GM12878 (cell line): ENCODE results near the gene GPSM1. TPM values are rescaled to one million over a fixed set of nuclear protein-coding genes. Genes with fewer than 3 reads are reported as not detected.

ENCODE experiments used
- ATAC-seq: fragments of 200-7000 bp; cut with Tn5 transposase; 3 replicates; pipeline ENCODE4 v1.9.1; 2020; ENCODE audit warnings: mild to moderate bottlenecking, moderate library complexity
- BruUV-seq: library from RNA; stranded (reverse); fragments of 400-500 nt; replicated peaks from 2 replicates; lab custom pipeline; 2021; lab: Mats Ljungman, UMichigan
- CTCF ChIA-PET: fragments of 300-600 bp; sonication (Branson Sonifier 250); formaldehyde crosslinking; extraction: SDS; loops from one replicate; lab custom pipeline; 2021; ENCODE audit warnings: inconsistent platforms; lab: Yijun Ruan, JAX
- POLR2A ChIA-PET: fragments of 350-600 bp; formaldehyde crosslinking; extraction: SDS; loops from one replicate; lab custom pipeline; 2021; ENCODE audit warnings: inconsistent platforms; lab: Charles Lee
- RAD21 ChIA-PET: fragments of 300-600 bp; sonication (Branson Sonifier 250); formaldehyde crosslinking; loops from one replicate; lab custom pipeline; 2023; ENCODE audit warnings: antibody characterized with exemption; ENCODE audit not compliant: unreplicated experiment; lab: Charles Lee
- SMC1A ChIA-PET: fragments of 300-600 bp; sonication (Branson Sonifier 250); formaldehyde crosslinking; loops from one replicate; lab custom pipeline; 2023; ENCODE audit not compliant: unreplicated experiment, uncharacterized antibody; lab: Charles Lee
- DNase-seq: peaks from one replicate; pipeline ENCODE4 v3.0.0-alpha.2; 2011; ENCODE audit warnings: low read depth, low spot score
- FAIRE-seq: peaks from 3 replicates; lab custom pipeline; 2011; peaks lifted over from hg19 to GRCh38; lab: Jason Lieb, UNC
- H2AFZ ChIP-seq: 2 replicates; pipeline ENCODE4 v1.6.0; 2011; ENCODE audit warnings: low read depth, low read length, control low read depth; ENCODE audit not compliant: control insufficient read depth
- H3K27ac ChIP-seq: 2 replicates; pipeline ENCODE4 v1.5.1; 2011; ENCODE audit warnings: control low read depth; ENCODE audit not compliant: control insufficient read depth, insufficient read depth
- H3K27me3 ChIP-seq, 2 experiments: replicated peaks in 1 of 2; 2 replicates each; pipeline versions ENCODE4 v1.6.0 to v1.6.1; 2011; ENCODE audit warnings: low read length in 1 of 2; ENCODE audit not compliant: control insufficient read depth in 2 of 2, insufficient read depth in 2 of 2
- H3K36me3 ChIP-seq, 2 experiments: 2 replicates each; pipeline ENCODE4 v1.5.1; 2011; ENCODE audit warnings: low read length in 1 of 2; ENCODE audit not compliant: control insufficient read depth in 2 of 2, insufficient read depth in 2 of 2
- H3K4me1 ChIP-seq: 2 replicates; pipeline ENCODE4 v1.6.1; 2011; ENCODE audit warnings: mild to moderate bottlenecking, low read length, moderate library complexity, mixed read lengths; ENCODE audit not compliant: control insufficient read depth, insufficient read depth
- H3K4me2 ChIP-seq: 2 replicates; pipeline ENCODE4 v1.6.0; 2011; ENCODE audit warnings: control low read depth; ENCODE audit not compliant: control insufficient read depth, insufficient read depth
- H3K4me3 ChIP-seq: fragments of 200-600 bp; sonication (generic); 2 replicates; pipeline ENCODE4 v1.5.1; 2016
- H3K79me2 ChIP-seq: 2 replicates; pipeline ENCODE4 v1.6.0; 2011; ENCODE audit warnings: low read length; ENCODE audit not compliant: control insufficient read depth, insufficient read depth
- H3K9ac ChIP-seq: 2 replicates; pipeline ENCODE4 v1.8.0; 2011; ENCODE audit warnings: low read length, control low read depth, mixed read lengths; ENCODE audit not compliant: control insufficient read depth, insufficient read depth
- H3K9me3 ChIP-seq: replicated peaks from 3 replicates; pipeline ENCODE4 v1.5.1; 2011; ENCODE audit warnings: mild to moderate bottlenecking, low read length; ENCODE audit not compliant: control insufficient read depth, insufficient read depth
- H4K20me1 ChIP-seq: 2 replicates; pipeline ENCODE4 v1.6.0; 2011; ENCODE audit not compliant: control insufficient read depth, insufficient read depth
- BRCA1 ChIP-seq: IDR thresholded peaks from 2 replicates; pipeline ENCODE4 v1.6.1; 2011; ENCODE audit warnings: low read depth, low read length, improper control_type of control experiment
- CBX3 ChIP-seq: fragments of 200-600 bp; sonication (generic); IDR thresholded peaks from 2 replicates; pipeline ENCODE4 v1.6.1; 2016; ENCODE audit warnings: low read depth, borderline replicate concordance
- FOXM1 ChIP-seq: IDR thresholded peaks from 2 replicates; pipeline ENCODE4 v1.6.1; 2012; ENCODE audit warnings: low read depth, mild to moderate bottlenecking, inconsistent platforms, low read length, moderate library complexity
- HCFC1 ChIP-seq: fragments of 150-350 bp; IDR thresholded peaks from 2 replicates; pipeline ENCODE4 v1.6.1; 2014; ENCODE audit warnings: low read length
- HDAC6 ChIP-seq: fragments of 200-600 bp; sonication (generic); IDR thresholded peaks from one replicate; pipeline ENCODE4 v1.8.0; 2017; ENCODE audit warnings: antibody characterized with exemption; ENCODE audit not compliant: unreplicated experiment
- LARP7 ChIP-seq: fragments of 450-650 bp; IDR thresholded peaks from 2 replicates; pipeline ENCODE4 v1.6.1; 2017; ENCODE audit warnings: mild to moderate bottlenecking
- NFYB ChIP-seq: IDR thresholded peaks from 2 replicates; pipeline ENCODE4 v1.6.1; 2011; ENCODE audit warnings: low read depth, mild to moderate bottlenecking, low read length, improper control_type of control experiment, moderate library complexity; ENCODE audit not compliant: insufficient read depth
- SREBF1 ChIP-seq: IDR thresholded peaks from 2 replicates; pipeline ENCODE4 v1.6.1; 2012; ENCODE audit warnings: mild to moderate bottlenecking, low read length
- ZNF24 ChIP-seq: fragments of 450-650 bp; IDR thresholded peaks from 2 replicates; pipeline ENCODE4 v1.6.1; 2017; ENCODE audit warnings: antibody characterized with exemption, mild to moderate bottlenecking
- ZNF622 ChIP-seq: fragments of 450-650 bp; IDR thresholded peaks from 2 replicates; pipeline ENCODE4 v1.6.1; 2017; ENCODE audit warnings: mild to moderate bottlenecking, inconsistent platforms
- ZSCAN29 ChIP-seq: fragments of 450-650 bp; IDR thresholded peaks from 2 replicates; pipeline ENCODE4 v1.6.1; 2017; ENCODE audit warnings: mild to moderate bottlenecking, moderate library complexity
- WGBS: methylation state at CpG from one replicate; pipeline ENCODE4 v1.1.6; 2016; ENCODE audit warnings: low lambda C conversion rate; ENCODE audit not compliant: insufficient replicate concordance, insufficient coverage; ENCODE audit errors: missing lambda C conversion rate; 5-methylcytosine and 5-hydroxymethylcytosine counted together
- in situ Hi-C: fragments of 300-500 bp; cut with MboI; formaldehyde crosslinking; loops from 9 replicates; pipeline ENCODE4 v1.14.3; 2018; ENCODE audit warnings: mixed read lengths
- intact Hi-C: fragments of 100-400 bp; cut with micrococcal nuclease; formaldehyde crosslinking; loops from one replicate; pipeline ENCODE4 v1.14.2; 2022; ENCODE audit not compliant: unreplicated experiment
- polyA plus RNA-seq, 11 experiments: library from polyadenylated mRNA; depleted of rRNA in 4 of 11; unstranded in 6 of 11; stranded (reverse) in 5 of 11; fragments of >200 nt; fragmentation: Nextera tagmentation in 4 of 11; fragmentation: Illumina TruSeq in 1 of 11; extraction: Ambion mirVana in 4 of 11; extraction: Trizol in 1 of 11; gene quantifications; 1 replicate in 1 of 11; 2 replicates in 10 of 11; pipeline versions ENCODE4 v1.2.1 to v1.2.3, GENCODE V29; 2011 to 2016; ENCODE audit warnings: inconsistent platforms in 2 of 11, missing spikeins in 2 of 11, low read depth in 1 of 11
- total RNA-seq, 4 experiments: library from RNA; depleted of rRNA in 3 of 4; stranded (reverse); fragments of >200 nt in 3 of 4; fragmentation: Illumina TruSeq in 1 of 4; extraction: Trizol in 1 of 4; gene quantifications; 2 replicates each; pipeline versions ENCODE4 v1.2.1 to v1.2.3, GENCODE V29; 2013 to 2021
- TF ChIP-seq, protein P1 (sequence below): IDR thresholded peaks from 2 replicates; pipeline ENCODE4 v1.6.1; 2012; ENCODE audit warnings: low read depth, low read length, improper control_type of control experiment
- TF ChIP-seq, protein P2 (sequence below), 3 experiments: IDR thresholded peaks in 2 of 3; conservative IDR thresholded peaks in 1 of 3; 2 replicates each; pipeline ENCODE4 v1.5.1; 2011; ENCODE audit warnings: low read depth in 3 of 3, low read length in 3 of 3, mild to moderate bottlenecking in 3 of 3, control low read depth in 2 of 3, moderate library complexity in 2 of 3, inconsistent platforms in 1 of 3, mixed read lengths in 1 of 3; ENCODE audit not compliant: control insufficient read depth in 2 of 3, insufficient read depth in 1 of 3; ENCODE audit errors: extremely low read depth in 1 of 3

Gene GPSM1
- total and polyA plus RNA-seq, 10 of the 15 experiments (the other 5 are each of a cell fraction or from before 2014, with no cell fraction given) = 0.04 to 0.10 (median 0.10) TPM; not detected in 7

DNA sequence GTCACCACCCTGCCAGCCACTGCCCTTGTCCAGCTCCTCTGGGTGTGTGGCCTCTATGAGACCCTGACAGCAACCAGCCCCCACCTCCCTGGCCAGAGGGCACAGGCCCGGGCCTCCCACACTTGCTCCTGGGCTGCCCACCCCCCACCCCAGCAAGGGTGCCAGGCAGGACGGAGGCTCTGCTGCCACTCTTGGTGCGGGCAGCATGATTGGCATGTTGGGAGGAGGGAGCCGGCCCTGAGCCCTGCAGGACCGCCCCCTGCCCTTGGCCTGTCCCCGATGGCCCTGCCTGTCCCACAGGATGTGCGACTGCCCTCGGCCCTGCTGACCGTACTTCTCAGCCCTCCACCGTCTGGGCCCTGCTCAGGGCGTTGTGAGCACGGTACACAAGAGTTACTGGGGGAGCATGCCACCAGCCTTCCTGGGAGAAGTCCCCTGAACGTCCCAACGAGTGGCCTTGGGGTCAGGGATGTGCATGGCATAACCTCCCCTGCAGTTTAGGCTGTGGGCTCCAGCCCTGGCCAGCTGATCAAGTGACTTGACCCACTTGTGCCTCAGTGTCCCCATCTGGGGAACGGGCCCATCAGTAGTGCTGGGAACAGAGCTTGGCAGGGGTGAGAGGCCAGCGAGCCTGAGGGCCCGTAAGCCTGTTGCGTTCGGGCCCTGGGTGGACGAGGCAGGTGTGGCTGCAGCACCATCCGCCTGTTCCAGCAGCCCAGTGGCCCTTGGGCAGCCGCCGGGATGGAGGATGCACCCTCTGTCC, 16.0 kb downstream of the GPSM1 start:
- Histone ChIP-seq H4K20me1 (no peaks in the 10 kb centered on the region), H2AFZ (no peak overlapping the region), H3K9me3 (no peaks in the 10 kb centered on the region), H3K27me3 (no peaks in the 10 kb centered on the region; a peak in 1 of 4 replicates), H3K36me3 (no peaks in the 10 kb centered on the region), H3K9ac (no peak overlapping the region), H3K4me1 (no peaks in the 10 kb centered on the region), H3K27ac (no peak overlapping the region), H3K4me3 (no peak overlapping the region), H3K4me2 (no peak overlapping the region), H3K79me2 (no peaks in the 10 kb centered on the region)
- RAD21 ChIA-PET = no interaction called here
- TF ChIP-seq BRCA1 (no peak), HCFC1 (no peak), CBX3 (no peak), SREBF1 (no peak), FOXM1 (no peak), HDAC6 (no peak)
- intact Hi-C loops = no loop called here
- no TSS peak for BruUV-seq
- POLR2A ChIA-PET = interaction anchor here (0.6 kb wide), 1 partner anchor 214 kb away, joined by 3 read pairs; no protein-coding TSS in a partner anchor
- in situ Hi-C loops = no loop called here
- CTCF ChIA-PET = interaction anchor here (1.5 kb wide), 1 partner anchor 20 kb away, joined by 5 read pairs; no protein-coding TSS in a partner anchor
- 46% methylated on average over 23 of the region's 23 CpGs for WGBS
- FAIRE-seq = no peak
- ATAC-seq = no peak
- SMC1A ChIA-PET = no interaction called here
- DNase-seq = no peak

DNA sequence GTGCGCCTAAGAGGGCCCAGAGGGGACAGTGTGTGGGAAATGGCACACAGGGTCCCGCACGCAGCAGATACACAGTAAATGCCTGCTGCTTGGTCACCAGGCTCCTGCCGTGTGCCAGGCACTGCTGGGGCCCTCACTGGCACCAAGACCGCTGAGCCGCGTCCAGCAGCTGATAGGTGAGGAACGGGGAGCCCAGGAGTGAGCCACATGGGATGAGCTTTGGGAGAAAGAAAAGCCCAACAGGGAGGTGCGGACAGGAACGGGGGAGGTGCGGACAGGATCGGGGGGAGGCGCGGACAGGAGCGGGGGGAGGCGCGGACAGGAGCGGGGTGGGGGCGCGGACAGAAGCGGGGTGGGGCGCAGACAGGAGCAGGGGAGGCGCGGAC, 16.5 kb downstream of the GPSM1 start:
- no peak for DNase-seq
- Histone ChIP-seq H4K20me1 (no peaks in the 10 kb centered on the region), H3K27ac (no peak overlapping the region), H3K4me2 (no peak overlapping the region), H3K79me2 (no peaks in the 10 kb centered on the region), H3K4me3 (no peak overlapping the region), H3K9ac (no peak overlapping the region), H3K9me3 (no peaks in the 10 kb centered on the region), H3K27me3 (no peaks in the 10 kb centered on the region; a peak in 1 of 4 replicates), H2AFZ (no peak overlapping the region), H3K36me3 (no peaks in the 10 kb centered on the region), H3K4me1 (no peaks in the 10 kb centered on the region)
- intact Hi-C loops (no loop called here), in situ Hi-C loops (no loop called here)
- ChIA-PET SMC1A (no interaction called here), RAD21 (no interaction called here), POLR2A (interaction anchor here (0.6 kb wide), 1 partner anchor 215 kb away, joined by 3 read pairs; no protein-coding TSS in a partner anchor), CTCF (no interaction called here)
- BruUV-seq = no TSS peak
- FAIRE-seq = no peak
- ATAC-seq = no peak
- 64% methylated on average over 6 of the region's 24 CpGs for WGBS
- TF ChIP-seq ZNF622 (no peak), ZNF24 (no peak), ZSCAN29 (no peak), NFYB (no peak), LARP7 (no peak)
- TF ChIP-seq, protein P1, sequence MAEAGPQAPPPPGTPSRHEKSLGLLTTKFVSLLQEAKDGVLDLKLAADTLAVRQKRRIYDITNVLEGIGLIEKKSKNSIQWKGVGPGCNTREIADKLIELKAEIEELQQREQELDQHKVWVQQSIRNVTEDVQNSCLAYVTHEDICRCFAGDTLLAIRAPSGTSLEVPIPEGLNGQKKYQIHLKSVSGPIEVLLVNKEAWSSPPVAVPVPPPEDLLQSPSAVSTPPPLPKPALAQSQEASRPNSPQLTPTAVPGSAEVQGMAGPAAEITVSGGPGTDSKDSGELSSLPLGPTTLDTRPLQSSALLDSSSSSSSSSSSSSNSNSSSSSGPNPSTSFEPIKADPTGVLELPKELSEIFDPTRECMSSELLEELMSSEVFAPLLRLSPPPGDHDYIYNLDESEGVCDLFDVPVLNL = no peak
- TF ChIP-seq, protein P2, sequence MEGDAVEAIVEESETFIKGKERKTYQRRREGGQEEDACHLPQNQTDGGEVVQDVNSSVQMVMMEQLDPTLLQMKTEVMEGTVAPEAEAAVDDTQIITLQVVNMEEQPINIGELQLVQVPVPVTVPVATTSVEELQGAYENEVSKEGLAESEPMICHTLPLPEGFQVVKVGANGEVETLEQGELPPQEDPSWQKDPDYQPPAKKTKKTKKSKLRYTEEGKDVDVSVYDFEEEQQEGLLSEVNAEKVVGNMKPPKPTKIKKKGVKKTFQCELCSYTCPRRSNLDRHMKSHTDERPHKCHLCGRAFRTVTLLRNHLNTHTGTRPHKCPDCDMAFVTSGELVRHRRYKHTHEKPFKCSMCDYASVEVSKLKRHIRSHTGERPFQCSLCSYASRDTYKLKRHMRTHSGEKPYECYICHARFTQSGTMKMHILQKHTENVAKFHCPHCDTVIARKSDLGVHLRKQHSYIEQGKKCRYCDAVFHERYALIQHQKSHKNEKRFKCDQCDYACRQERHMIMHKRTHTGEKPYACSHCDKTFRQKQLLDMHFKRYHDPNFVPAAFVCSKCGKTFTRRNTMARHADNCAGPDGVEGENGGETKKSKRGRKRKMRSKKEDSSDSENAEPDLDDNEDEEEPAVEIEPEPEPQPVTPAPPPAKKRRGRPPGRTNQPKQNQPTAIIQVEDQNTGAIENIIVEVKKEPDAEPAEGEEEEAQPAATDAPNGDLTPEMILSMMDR (IDR thresholded peaks at IDR 0.05 in 2 of 3, conservative IDR thresholded peaks at IDR 0.05 in 1 of 3; ENCODE audit: control insufficient read depth in 2 of 3, extremely low read depth in 1 of 3, insufficient read depth in 1 of 3, low read depth in 3 of 3, low read length in 3 of 3) = no peak
